A549 (cell line): ENCODE results near the gene DGLUCY.

Experiments used
- CBX2 ChIP-seq: fragments of 200-600 bp; sonication (generic); IDR thresholded peaks from 2 replicates; pipeline ENCODE4 v1.6.1; 2016; ENCODE audit warnings: low read depth, mild to moderate bottlenecking, borderline replicate concordance
- GATA3 ChIP-seq: IDR thresholded peaks from 2 replicates; pipeline ENCODE4 v1.6.1; 2012; ENCODE audit warnings: borderline replicate concordance
- HOXB5 ChIP-seq: fragments of 250-450 bp; sonication (Bioruptor Pico); IDR thresholded peaks from 2 replicates; pipeline ENCODE4 v1.5.0; 2020; ENCODE audit warnings: mild to moderate bottlenecking, moderate library complexity
- MYC ChIP-seq: IDR thresholded peaks from 2 replicates; pipeline ENCODE4 v1.6.1; 2012; ENCODE audit warnings: mild to moderate bottlenecking, inconsistent platforms, low read length, improper control_type of control experiment, borderline replicate concordance
- PBX3 ChIP-seq: IDR thresholded peaks from 2 replicates; pipeline ENCODE4 v1.6.1; 2012
- POLR2A ChIP-seq: IDR thresholded peaks from 2 replicates; pipeline ENCODE4 v1.6.1; 2012; ENCODE audit warnings: mild to moderate bottlenecking, low read length
- REST ChIP-seq: fragments of 200-600 bp; sonication (generic); IDR thresholded peaks from 2 replicates; pipeline ENCODE4 v1.6.1; 2016; ENCODE audit warnings: antibody characterized with exemption, mild to moderate bottlenecking, moderate library complexity
- SMC3 ChIP-seq: fragments of >200 bp; sonication (Bioruptor Twin); formaldehyde crosslinking; IDR thresholded peaks from 3 replicates; pipeline ENCODE4 v1.6.1; 2018; ENCODE audit warnings: inconsistent platforms
- TF ChIP-seq, protein P1 (sequence below): fragments of >200 bp; sonication (Bioruptor Twin); formaldehyde crosslinking; IDR thresholded peaks from 3 replicates; pipeline ENCODE4 v1.5.1; 2016

- TF ChIP-seq SMC3 (no peak), MYC (no peak), REST (no peak), PBX3 (no peak), POLR2A (no peak), GATA3 (no peak), HOXB5 (no peak), CBX2 (no peak)
- TF ChIP-seq, protein P1, sequence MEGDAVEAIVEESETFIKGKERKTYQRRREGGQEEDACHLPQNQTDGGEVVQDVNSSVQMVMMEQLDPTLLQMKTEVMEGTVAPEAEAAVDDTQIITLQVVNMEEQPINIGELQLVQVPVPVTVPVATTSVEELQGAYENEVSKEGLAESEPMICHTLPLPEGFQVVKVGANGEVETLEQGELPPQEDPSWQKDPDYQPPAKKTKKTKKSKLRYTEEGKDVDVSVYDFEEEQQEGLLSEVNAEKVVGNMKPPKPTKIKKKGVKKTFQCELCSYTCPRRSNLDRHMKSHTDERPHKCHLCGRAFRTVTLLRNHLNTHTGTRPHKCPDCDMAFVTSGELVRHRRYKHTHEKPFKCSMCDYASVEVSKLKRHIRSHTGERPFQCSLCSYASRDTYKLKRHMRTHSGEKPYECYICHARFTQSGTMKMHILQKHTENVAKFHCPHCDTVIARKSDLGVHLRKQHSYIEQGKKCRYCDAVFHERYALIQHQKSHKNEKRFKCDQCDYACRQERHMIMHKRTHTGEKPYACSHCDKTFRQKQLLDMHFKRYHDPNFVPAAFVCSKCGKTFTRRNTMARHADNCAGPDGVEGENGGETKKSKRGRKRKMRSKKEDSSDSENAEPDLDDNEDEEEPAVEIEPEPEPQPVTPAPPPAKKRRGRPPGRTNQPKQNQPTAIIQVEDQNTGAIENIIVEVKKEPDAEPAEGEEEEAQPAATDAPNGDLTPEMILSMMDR: no peak
Measured at GRCh38 chr14:91100102-91100501, 13.8 kb upstream of the DGLUCY start.
